Measurements from ENCODE around the gene BCO1. TPM values are rescaled to one million over a fixed set of nuclear protein-coding genes. Genes with fewer than 3 reads are reported as not detected.

BCO1 gene
- total RNA-seq, 4 donors from 2014 or later, result 0.26 TPM; not detected in 3

DNA sequence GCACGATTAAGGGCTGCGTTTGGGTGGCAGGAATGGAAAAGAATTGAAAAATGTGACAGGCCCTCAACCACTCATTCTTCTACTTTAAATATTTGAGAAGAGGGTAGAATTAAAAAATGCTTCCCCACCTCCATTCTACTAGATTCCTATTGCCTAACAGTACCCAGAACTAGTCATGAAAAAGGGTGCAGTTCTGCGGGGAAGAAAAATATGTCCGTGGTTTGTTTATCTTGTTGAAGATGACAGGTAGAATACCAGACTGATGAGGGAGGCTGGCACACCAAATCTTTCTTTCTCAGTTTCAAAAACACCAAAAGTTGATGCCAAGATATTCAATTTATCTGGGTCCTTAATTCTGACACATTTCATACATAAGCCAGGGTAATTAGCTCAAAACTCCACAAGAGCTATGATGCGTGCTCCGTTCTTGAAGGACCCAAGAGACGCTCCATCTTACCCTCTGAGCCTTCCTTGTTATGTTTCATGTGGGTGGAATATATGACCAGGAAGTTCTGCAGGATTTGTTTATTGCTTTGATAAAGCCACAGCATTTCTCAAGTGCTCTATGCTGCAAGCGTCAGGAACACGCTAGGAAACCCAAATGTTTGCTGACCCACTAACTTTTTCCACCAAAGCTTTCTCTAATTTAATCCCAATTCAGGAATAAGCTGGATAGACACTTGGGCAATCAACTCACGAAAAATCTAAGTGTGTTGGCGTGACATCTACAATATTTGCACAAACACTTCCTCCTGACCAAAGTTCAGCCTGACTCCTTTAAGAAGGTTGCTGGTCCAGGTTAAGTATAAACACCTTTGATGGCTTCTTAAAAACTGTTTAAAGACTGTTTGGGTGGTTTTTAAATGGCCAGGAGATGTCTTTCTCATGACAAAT is 55.7 kb downstream of the BCO1 start:
- TF ChIP-seq EP300 (IDR thresholded peaks at IDR 0.05) (no peak), POLR2A (IDR thresholded peaks at IDR 0.05) (no peak), POLR2AphosphoS5 (IDR thresholded peaks at IDR 0.05) (no peak)
- TF ChIP-seq, protein P1, sequence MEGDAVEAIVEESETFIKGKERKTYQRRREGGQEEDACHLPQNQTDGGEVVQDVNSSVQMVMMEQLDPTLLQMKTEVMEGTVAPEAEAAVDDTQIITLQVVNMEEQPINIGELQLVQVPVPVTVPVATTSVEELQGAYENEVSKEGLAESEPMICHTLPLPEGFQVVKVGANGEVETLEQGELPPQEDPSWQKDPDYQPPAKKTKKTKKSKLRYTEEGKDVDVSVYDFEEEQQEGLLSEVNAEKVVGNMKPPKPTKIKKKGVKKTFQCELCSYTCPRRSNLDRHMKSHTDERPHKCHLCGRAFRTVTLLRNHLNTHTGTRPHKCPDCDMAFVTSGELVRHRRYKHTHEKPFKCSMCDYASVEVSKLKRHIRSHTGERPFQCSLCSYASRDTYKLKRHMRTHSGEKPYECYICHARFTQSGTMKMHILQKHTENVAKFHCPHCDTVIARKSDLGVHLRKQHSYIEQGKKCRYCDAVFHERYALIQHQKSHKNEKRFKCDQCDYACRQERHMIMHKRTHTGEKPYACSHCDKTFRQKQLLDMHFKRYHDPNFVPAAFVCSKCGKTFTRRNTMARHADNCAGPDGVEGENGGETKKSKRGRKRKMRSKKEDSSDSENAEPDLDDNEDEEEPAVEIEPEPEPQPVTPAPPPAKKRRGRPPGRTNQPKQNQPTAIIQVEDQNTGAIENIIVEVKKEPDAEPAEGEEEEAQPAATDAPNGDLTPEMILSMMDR (IDR thresholded peaks at IDR 0.05), result no peak
- Histone ChIP-seq H3K36me3 (no peaks in the 10 kb centered on the region), H3K27me3 (no peaks in the 10 kb centered on the region), H3K27ac (peak overlapping the region; percentile 7), H3K9me3 (no peaks in the 10 kb centered on the region), H3K4me1 (no peaks in the 10 kb centered on the region), H3K4me3 (no peak overlapping the region)
- WGBS, result 70% methylated on average over 11 of the region's 11 CpGs
- no peak for DNase-seq (ENCODE audit: low spot score in 2 of 2)

DNA sequence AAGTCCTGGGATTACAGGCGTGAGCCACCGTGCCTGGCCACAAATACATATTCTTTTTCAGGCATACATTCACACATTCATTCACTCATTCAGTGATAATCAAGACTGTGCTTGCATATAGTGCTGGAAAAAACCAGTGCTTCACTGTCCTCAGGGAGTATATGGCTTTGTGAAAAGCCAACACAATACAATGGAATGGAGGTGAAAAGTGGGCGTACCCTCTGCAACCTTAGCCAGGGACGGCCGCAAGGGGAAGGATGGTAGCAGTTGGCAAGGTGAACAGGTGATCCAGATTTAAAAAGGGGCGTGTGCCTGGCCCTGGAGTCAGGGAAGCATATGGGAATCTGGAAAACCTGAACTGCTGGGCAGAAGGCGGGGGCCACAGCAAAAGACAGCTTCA is 58.1 kb downstream of the BCO1 start:
- no peaks in the 10 kb centered on the region for H3K9me3 ChIP-seq
- no peaks in the 10 kb centered on the region for H3K4me1 ChIP-seq
- H3K4me3 ChIP-seq, result no peak overlapping the region
- H3K27ac ChIP-seq, result no peak overlapping the region
- 68% methylated on average over 7 of the region's 7 CpGs for WGBS
- H3K27me3 ChIP-seq, result no peaks in the 10 kb centered on the region
- TF ChIP-seq, protein P1 (IDR thresholded peaks at IDR 0.05), result no peak
- TF ChIP-seq POLR2AphosphoS5 (IDR thresholded peaks at IDR 0.05) (no peak), EP300 (IDR thresholded peaks at IDR 0.05) (no peak), POLR2A (IDR thresholded peaks at IDR 0.05) (no peak)
- no peaks in the 10 kb centered on the region for H3K36me3 ChIP-seq
- no peak for DNase-seq (ENCODE audit: low spot score in 2 of 2)

DNA sequence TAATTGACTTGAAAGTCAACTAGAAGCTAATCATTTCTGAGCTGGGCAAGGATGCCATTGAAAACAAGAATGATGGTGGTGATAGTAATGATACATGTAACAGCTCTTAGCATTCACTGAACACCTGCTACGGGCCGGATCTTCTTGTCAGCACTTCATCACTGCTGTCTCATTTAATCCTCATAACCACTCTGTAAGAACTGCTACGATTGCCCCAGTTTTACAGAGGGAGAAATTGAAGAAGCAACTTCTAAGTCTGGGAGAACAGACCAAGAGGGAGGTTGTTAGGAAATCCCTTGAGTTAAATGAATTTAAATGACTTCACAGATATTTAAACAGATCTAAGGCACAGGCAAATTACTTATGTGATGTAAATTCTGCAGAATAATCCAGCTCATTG is 69.3 kb downstream of the BCO1 start:
- WGBS, result 83% methylated on average over 3 of the region's 3 CpGs
- H3K4me1 ChIP-seq, result peaks cover 11% of the 10 kb centered on the region
- peaks cover 3% of the 10 kb centered on the region for H3K36me3 ChIP-seq
- no peak for DNase-seq (ENCODE audit: low spot score in 2 of 2)
- no peak overlapping the region for H3K27ac ChIP-seq
- no peak overlapping the region for H3K4me3 ChIP-seq
- no peaks in the 10 kb centered on the region for H3K27me3 ChIP-seq
- TF ChIP-seq, protein P1 (IDR thresholded peaks at IDR 0.05), result no peak
- TF ChIP-seq POLR2AphosphoS5 (IDR thresholded peaks at IDR 0.05), result no peak
- TF ChIP-seq POLR2A (IDR thresholded peaks at IDR 0.05), result no peak
- no peak for TF ChIP-seq EP300 (IDR thresholded peaks at IDR 0.05)
- H3K9me3 ChIP-seq, result no peaks in the 10 kb centered on the region

DNA sequence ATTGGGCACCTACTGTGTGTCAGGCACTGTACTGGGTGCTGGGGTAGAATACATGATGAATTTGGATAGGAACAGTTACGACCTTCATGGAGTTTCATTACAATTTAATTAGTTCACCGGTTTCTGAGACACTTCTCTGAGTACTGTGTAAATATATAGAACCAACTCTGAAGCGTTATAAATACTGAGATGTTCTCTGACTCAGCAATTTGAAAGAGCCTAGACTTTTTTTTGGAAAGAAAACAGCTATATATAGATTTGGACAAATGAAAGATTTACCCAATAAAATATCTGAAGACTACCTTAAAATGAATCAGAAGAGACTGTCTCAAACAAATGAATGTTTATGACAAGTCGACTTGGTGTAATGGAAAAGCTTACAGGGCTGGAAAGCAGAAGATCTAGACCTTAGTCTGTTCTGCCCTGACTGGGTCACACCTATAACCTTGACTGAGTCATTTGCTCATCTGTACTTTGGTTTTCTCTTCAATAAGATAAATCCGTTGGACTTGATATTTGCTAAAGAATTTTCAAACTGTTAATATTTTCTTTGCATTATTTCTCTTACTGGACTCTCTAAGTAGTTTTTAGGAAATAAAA is 71.7 kb downstream of the BCO1 start:
- TF ChIP-seq POLR2AphosphoS5 (IDR thresholded peaks at IDR 0.05), result no peak
- Histone ChIP-seq H3K36me3 (peaks cover 3% of the 10 kb centered on the region), H3K27ac (no peak overlapping the region), H3K27me3 (no peaks in the 10 kb centered on the region), H3K4me1 (peaks cover 25% of the 10 kb centered on the region), H3K4me3 (no peak overlapping the region), H3K9me3 (no peaks in the 10 kb centered on the region)
- 79% methylated on average over 5 of the region's 5 CpGs for WGBS
- DNase-seq (ENCODE audit: low spot score in 2 of 2), result no peak

DNA sequence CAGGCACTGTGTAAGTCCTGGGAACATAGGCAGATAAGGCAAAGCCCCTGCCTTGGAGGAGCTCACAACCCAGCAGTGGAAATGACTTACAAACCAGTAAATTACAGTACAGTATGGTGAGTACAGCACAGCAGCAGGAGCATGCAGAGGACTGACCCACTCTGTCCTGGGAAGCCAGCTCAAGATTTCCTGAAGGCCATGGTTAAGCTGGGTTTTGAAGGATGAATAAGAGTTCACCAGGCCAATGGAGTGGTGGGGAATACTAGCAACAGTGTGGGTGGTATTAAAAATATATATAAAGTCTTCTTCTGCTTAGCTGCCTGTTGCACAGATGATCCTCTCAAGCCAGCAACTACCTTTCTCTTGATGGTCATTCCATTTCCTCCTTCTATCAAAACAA is 73.3 kb downstream of the BCO1 start:
- no peak for TF ChIP-seq EP300 (IDR thresholded peaks at IDR 0.05)
- no peak for TF ChIP-seq POLR2A (IDR thresholded peaks at IDR 0.05)
- TF ChIP-seq, protein P1 (IDR thresholded peaks at IDR 0.05), result no peak
- TF ChIP-seq POLR2AphosphoS5 (IDR thresholded peaks at IDR 0.05), result no peak
- peaks cover 3% of the 10 kb centered on the region for H3K36me3 ChIP-seq
- H3K4me1 ChIP-seq, result peaks cover 36% of the 10 kb centered on the region
- no peaks in the 10 kb centered on the region for H3K9me3 ChIP-seq
- no peak overlapping the region for H3K4me3 ChIP-seq
- no peak overlapping the region for H3K27ac ChIP-seq
- no peak for DNase-seq (ENCODE audit: low spot score in 2 of 2)
- H3K27me3 ChIP-seq, result no peaks in the 10 kb centered on the region
